HG02870 (cell line): ENCODE data around the gene CTRB1.

Experiments
- ATAC-seq: cut with Tn5 transposase; IDR thresholded peaks from one replicate; pipeline ENCODE4 v1.9.1; 2021; ENCODE audit warnings: mild to moderate bottlenecking, moderate library complexity; ENCODE audit not compliant: unreplicated experiment

CTRB1 gene

DNA sequence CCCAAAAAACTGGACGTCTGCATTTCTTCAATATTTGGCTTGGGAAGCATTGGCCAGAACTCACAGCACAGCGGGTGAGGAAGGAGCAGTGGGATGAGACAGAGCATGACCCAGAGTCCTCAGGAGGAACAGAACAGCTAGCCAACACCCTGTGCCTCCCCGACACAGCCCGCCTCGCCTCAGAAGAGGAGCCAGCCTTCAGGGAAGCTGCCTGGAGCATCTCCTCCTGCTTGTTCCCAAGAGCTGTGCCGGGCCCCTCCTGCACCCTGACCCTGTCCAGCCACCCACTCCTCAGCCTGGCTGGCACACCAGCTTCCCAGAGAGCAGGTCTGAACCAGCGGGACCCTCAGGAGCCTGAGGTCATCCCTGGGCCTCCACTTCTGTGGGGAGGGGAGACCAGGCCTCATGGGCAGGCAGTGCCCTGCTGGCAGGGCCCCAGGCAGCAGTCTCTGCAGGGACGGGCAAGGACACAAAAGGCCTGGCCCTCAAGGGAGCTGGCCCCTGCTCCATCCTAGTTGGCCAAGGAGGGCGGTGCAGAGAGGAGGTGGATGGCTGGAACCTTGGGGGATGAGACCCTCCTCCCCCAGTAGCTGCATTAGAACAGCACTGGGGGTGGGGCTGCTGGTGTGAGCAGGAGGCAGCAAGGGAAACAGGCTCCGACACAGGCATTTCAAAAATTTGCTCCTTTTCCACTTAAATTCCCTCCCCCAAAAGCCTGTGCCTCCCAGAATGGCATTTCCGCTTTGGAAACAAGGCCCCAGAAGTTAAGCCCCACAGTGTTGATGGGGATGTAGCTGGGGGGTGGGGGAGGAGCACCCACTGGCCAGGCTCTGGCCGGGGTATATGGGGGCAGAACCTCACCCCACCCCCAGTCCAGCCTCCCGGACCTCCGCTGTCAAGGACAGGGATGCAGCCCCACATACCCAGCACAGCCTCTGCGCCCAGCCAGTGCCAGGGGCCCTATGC lies 34.4 kb downstream of the CTRB1 start:
- no peak for ATAC-seq

DNA sequence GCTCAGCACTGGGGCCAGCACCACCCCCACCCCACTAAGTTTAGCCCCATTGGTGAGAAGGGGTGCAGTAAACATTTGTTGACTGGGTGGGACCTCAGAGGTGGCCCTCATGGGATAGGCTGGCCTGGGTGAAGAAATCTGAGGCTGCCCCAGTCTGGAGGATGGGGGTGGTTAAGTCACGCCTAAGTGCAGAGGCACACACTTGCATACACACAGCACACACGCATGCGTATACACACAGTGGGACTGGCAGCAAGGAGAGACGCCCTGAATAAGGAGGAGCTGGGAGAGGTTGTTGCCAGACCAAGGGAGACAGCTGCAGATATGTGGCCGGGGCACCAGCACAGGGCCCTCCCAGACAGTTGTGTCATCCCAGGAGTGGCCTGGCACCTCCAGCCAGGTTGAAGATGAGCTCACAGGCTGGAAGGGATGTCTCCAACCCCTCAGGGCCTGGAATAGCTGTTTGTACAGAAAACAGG lies 35.6 kb downstream of the CTRB1 start:
- no peak for ATAC-seq

- no peak for ATAC-seq
Measured at GRCh38 chr16:75256059-75256571, 37.3 kb downstream of the CTRB1 start.

GRCh38 chr16:75256696-75257343 lies 38.0 kb downstream of the CTRB1 start:
- ATAC-seq, result no peak

GRCh38 chr16:75257886-75258806 lies 39.4 kb downstream of the CTRB1 start:
- ATAC-seq, result no peak

DNA sequence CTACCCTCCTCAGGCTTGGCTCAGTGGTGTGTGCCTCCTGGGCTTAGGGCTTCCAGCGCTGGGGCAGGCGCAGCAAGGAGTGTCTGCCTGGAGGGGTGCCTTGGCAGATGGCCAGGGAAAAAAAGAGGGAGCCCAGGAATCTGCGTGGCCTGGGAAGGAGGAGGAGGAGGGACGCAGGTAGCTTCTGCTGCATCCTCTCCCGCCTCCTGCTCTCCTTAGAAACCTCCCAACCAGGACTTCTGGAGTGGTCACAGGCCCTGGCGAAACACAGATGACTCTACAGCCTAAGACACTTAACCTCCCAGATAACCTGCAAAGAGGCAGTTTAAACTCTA lies 40.0 kb downstream of the CTRB1 start:
- ATAC-seq, result no peak

- no peak for ATAC-seq
Measured at GRCh38 chr16:75260851-75261589, 42.2 kb downstream of the CTRB1 start.

GRCh38 chr16:75261590-75262078 lies 42.8 kb downstream of the CTRB1 start:
- no peak for ATAC-seq

- no peak for ATAC-seq
Measured at GRCh38 chr16:75262104-75262799, 43.5 kb downstream of the CTRB1 start.

DNA sequence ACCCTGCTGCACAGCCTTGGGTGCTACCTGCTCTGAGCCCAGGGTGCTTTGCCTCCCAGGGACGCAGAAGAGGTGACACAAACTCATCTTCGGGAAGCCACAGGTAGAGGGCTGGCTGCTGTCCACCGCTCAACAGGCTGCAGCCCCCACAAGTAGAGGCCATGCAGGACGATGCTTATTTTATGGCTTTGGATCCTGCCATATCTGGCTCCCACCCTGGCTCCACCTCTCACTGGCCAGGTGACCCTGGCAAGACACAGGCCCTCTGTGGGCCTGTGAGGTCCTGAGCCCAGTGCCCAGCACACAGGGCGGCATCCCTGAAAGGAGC lies 44.0 kb downstream of the CTRB1 start:
- no peak for ATAC-seq

DNA sequence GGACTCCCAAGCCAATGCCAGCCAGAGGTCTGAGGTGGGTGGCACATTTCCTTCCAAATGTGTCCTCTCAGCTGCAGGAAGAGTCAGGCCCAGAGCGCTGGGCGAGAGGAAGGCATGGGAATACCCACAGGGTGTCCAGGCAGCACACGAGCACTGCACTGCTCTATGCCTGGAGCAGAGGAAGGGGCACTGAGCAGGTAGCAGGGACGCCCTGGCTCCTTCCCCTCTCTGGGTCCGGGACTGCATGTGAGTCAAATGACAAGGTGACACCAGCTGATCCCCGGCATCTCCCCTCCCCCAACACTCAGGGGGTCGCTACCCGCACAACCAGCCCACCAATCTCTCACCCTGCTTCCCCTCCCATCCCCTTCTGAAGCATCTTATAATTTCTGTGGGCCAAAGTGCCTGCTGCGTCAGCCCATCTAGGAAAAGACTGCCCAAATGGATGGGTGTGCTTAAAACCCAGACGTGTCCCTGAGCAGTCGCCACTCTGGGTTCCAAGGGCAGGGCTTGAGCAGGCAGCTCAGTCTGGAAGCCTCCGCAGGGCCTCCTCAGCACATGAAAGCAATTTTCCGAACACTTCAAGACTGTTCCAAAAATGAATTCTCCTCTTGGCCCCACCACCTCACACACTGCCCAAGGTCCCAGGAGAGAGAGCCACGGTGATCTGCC lies 44.6 kb downstream of the CTRB1 start:
- ATAC-seq, result no peak

- ATAC-seq, result no peak
Measured at GRCh38 chr16:75263963-75264445, 45.2 kb downstream of the CTRB1 start.

DNA sequence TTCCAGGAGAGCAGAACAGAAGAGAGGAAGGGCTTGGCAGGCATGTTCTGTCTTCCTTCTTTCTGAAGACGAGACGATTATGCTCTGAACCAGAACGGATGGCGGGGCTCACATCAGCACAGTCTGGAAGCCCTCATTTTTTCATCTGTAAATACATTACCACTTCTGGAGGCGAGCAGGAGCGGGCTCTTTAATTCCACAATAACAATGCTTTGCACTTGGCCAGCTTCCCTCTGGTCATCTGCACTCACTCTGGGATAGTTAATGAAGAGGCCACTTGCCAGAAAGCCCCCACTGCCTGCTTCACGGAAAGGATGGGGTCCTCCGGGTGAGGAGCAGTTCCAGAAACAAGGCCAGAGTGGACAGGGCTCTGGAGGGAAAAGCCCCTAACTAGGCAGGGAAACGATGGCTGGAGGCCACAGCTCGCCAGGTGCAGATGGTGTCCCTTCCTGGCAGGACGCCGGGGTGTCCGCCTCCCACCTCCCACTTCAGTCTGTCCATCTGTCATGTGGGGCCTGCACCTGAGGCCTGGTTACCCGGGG lies 45.7 kb downstream of the CTRB1 start:
- ATAC-seq, result no peak

GRCh38 chr16:75264999-75265910 lies 46.5 kb downstream of the CTRB1 start:
- peak; percentile 22 for ATAC-seq

DNA sequence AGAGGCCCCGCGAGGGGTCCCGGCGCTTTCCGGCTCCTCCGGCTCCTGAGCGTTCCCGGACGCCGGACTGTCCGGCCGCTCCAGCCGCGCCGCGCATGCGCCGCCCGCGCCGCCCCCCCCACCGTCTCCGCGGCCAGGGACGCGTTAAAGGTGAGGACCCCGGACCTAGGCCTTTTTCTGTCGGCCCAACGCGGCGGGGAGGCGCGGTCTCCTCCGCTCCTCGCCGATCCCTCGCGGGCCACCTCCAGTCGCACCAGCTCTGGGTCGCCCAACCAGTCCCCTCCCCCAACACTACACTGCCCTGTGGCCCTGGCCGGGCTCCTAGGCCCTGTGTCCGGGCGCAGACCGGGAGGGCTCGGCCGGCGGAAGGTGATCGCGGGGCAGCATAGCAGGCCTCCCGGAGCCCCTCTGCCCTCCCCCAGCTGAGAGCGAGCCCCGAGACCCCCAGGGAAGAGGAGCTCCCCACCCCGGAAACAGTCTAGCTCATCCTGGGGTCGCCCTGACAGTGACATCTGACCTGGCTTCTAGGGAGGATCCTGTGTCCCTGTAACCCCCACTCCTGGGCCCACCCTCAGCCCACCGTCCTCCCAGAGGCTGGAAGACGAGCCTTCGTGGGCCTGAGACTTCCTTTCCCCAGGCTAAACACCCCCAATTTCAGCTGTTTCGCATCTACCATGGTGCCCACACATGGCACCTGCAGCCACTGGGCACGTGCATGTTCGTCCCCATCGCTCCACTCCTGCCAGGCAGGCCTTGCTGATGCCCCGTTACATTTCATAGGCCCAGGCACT lies 47.3 kb downstream of the CTRB1 start:
- ATAC-seq, result peak; percentile 62

DNA sequence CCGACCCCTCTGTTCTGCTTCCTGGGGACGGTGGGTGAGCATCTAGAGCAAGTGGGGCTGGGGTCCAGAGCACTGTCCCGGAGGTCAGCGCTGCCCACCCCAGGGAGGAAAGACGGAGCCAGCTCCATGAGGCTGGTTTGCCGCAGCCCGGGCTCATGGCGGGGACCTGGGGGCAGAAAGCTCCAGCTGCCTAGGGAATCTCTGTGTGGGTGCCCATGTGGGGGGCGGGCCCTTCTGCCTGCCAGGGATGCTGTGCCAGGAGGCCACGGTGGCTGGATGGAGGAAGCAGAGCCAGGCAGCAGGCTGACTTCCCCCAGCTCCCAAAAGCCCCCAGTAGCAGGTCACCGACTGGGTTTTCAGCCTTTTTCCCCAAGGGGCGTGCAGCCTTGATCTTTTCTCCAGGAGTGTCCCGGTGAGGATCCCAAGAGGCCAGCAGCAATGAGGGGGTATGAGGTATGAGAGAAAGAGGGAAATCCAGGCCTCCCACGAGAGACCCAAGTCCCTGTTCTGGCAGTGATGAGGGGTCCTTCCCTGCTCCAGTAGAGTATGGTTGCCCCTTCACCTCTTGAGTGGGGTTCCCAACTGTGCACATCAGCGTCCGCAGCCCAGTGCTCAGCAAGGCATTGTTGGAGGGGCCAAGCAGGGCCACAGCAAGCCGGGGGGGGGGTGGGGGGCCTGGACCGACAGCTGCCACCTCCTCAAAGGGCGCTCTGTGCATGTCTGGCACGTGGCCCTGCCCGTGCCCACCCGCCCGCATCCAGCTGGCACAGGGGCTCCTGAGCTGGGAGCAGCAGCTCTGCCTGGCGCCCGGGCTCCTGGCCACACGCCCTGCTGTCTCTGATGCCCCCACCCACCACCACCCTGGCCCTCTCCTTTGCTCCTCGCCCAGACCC lies 48.2 kb downstream of the CTRB1 start:
- ATAC-seq, result no peak
